Liver (tissue), 9 donors: ENCODE measurements around the gene PXYLP1. TPM values are rescaled to one million over a fixed set of nuclear protein-coding genes. Genes with fewer than 3 reads are reported as not detected.

Source experiments
- DNase-seq: peaks from one replicate; pipeline ENCODE4 v3.0.0-alpha.2; 2017; ENCODE audit warnings: low spot score
- H3K27ac ChIP-seq, 2 donors: one replicate each; pipeline ENCODE4 v1.7.0; 2013; ENCODE audit warnings: inconsistent platforms in 2 of 2, low read length in 2 of 2, control low read depth in 1 of 2, low read depth in 1 of 2, mild to moderate bottlenecking in 1 of 2
- H3K27me3 ChIP-seq, 4 donors: one replicate each; pipeline versions ENCODE4 v1.6.1 to v1.7.0; 2013; ENCODE audit warnings: low read length in 3 of 4, inconsistent platforms in 1 of 4, mild to moderate bottlenecking in 1 of 4, moderate library complexity in 1 of 4; ENCODE audit not compliant: control insufficient read depth in 4 of 4, insufficient read depth in 4 of 4
- H3K36me3 ChIP-seq, 4 donors: one replicate each; pipeline versions ENCODE4 v1.6.1 to v1.7.0; 2013; ENCODE audit warnings: low read length in 3 of 4, mild to moderate bottlenecking in 3 of 4, low read depth in 1 of 4, moderate library complexity in 1 of 4; ENCODE audit not compliant: control insufficient read depth in 4 of 4, insufficient read depth in 3 of 4
- H3K4me1 ChIP-seq, 4 donors: one replicate each; pipeline versions ENCODE4 v1.6.1 to v1.7.0; 2013; ENCODE audit warnings: low read length in 3 of 4, mild to moderate bottlenecking in 3 of 4, moderate library complexity in 1 of 4; ENCODE audit not compliant: control insufficient read depth in 4 of 4, insufficient read depth in 4 of 4
- H3K4me3 ChIP-seq, 3 donors: one replicate each; pipeline versions ENCODE4 v1.6.1 to v1.7.0; 2013; ENCODE audit warnings: low read length in 3 of 3, control low read depth in 1 of 3, low read depth in 1 of 3, mild to moderate bottlenecking in 1 of 3
- H3K9ac ChIP-seq, 2 donors: one replicate each; pipeline ENCODE4 v1.7.0; 2013; ENCODE audit warnings: low read length in 2 of 2, mild to moderate bottlenecking in 2 of 2, moderate library complexity in 2 of 2, control low read depth in 1 of 2, low read depth in 1 of 2
- H3K9me3 ChIP-seq, 4 donors: one replicate each; pipeline versions ENCODE4 v1.6.1 to v1.7.0; 2013; ENCODE audit warnings: low read length in 3 of 4; ENCODE audit not compliant: control insufficient read depth in 4 of 4
- CTCF ChIP-seq: fragments of 150-350 bp; IDR thresholded peaks from 2 replicates; pipeline ENCODE4 v1.5.1; 2017; ENCODE audit warnings: improper control_type of control experiment, low read depth, low read length; ENCODE audit not compliant: missing input control
- EGR1 ChIP-seq, 2 donors: IDR thresholded peaks; 2 replicates each; pipeline ENCODE4 v1.6.1; 2016 to 2018; ENCODE audit warnings: antibody characterized with exemption in 2 of 2, low read depth in 2 of 2
- FOXA1 ChIP-seq: IDR thresholded peaks from 2 replicates; pipeline ENCODE4 v1.6.1; 2016; ENCODE audit warnings: antibody characterized with exemption
- FOXA2 ChIP-seq: IDR thresholded peaks from 2 replicates; pipeline ENCODE4 v1.6.1; 2016; ENCODE audit warnings: antibody characterized with exemption
- GABPA ChIP-seq, 2 donors: IDR thresholded peaks in 1 of 2; conservative IDR thresholded peaks in 1 of 2; 2 replicates each; pipeline ENCODE4 v1.6.1; 2016; ENCODE audit warnings: antibody characterized with exemption in 2 of 2, mild to moderate bottlenecking in 1 of 2, moderate library complexity in 1 of 2
- HNF4A ChIP-seq, 2 donors: conservative IDR thresholded peaks; 2 replicates each; pipeline ENCODE4 v1.6.1; 2016; ENCODE audit warnings: antibody characterized with exemption in 2 of 2, mild to moderate bottlenecking in 2 of 2
- HNF4G ChIP-seq: IDR thresholded peaks from 2 replicates; pipeline ENCODE4 v1.6.1; 2016; ENCODE audit warnings: antibody characterized with exemption
- JUND ChIP-seq, 2 donors: IDR thresholded peaks; 2 replicates each; pipeline ENCODE4 v1.6.1; 2016; ENCODE audit warnings: antibody characterized with exemption in 2 of 2
- MAX ChIP-seq: IDR thresholded peaks from 2 replicates; pipeline ENCODE4 v1.6.1; 2016; ENCODE audit warnings: antibody characterized with exemption
- NR2F2 ChIP-seq: IDR thresholded peaks from 2 replicates; pipeline ENCODE4 v1.6.1; 2016; ENCODE audit warnings: antibody characterized with exemption
- RAD21 ChIP-seq, 2 donors: IDR thresholded peaks; 2 replicates each; pipeline ENCODE4 v1.6.1; 2016; ENCODE audit warnings: antibody characterized with exemption in 2 of 2, mild to moderate bottlenecking in 2 of 2
- REST ChIP-seq: IDR thresholded peaks from 2 replicates; pipeline ENCODE4 v1.6.1; 2016; ENCODE audit warnings: antibody characterized with exemption, mild to moderate bottlenecking
- RXRA ChIP-seq, 2 donors: IDR thresholded peaks; 2 replicates each; pipeline ENCODE4 v1.6.1; 2017 to 2018; ENCODE audit warnings: antibody characterized with exemption in 2 of 2, mild to moderate bottlenecking in 1 of 2
- SP1 ChIP-seq: IDR thresholded peaks from 2 replicates; pipeline ENCODE4 v1.6.1; 2018; ENCODE audit warnings: antibody characterized with exemption, mild to moderate bottlenecking
- TAF1 ChIP-seq: conservative IDR thresholded peaks from 2 replicates; pipeline ENCODE4 v1.6.1; 2016; ENCODE audit warnings: antibody characterized with exemption, mild to moderate bottlenecking
- YY1 ChIP-seq: IDR thresholded peaks from 2 replicates; pipeline ENCODE4 v1.6.1; 2016; ENCODE audit warnings: antibody characterized with exemption, mild to moderate bottlenecking
- ZBTB33 ChIP-seq: IDR thresholded peaks from 2 replicates; pipeline ENCODE4 v1.6.1; 2016; ENCODE audit warnings: antibody characterized with exemption
- WGBS: extraction: QIAGEN DNeasy Blood & Tissue Kit; methylation state at CpG from one replicate; pipeline ENCODE4 v1.1.7; 2013; 5-methylcytosine and 5-hydroxymethylcytosine counted together
- polyA plus RNA-seq, 2 donors: library from polyadenylated mRNA; stranded (reverse) in 1 of 2; unstranded in 1 of 2; fragments of 200-250 nt in 1 of 2; fragments of >200 nt in 1 of 2; fragmentation: Nextera tagmentation in 1 of 2; extraction: Ambion mirVana in 1 of 2; gene quantifications; one replicate each; pipeline versions ENCODE4 v1.2.1 to v1.2.3, GENCODE V29; 2013 to 2015
- total RNA-seq, 2 donors: library from RNA; depleted of rRNA; stranded (reverse); fragments of >200 nt; gene quantifications; one replicate each; pipeline ENCODE4 v1.2.3, GENCODE V29; 2014
- TF ChIP-seq, protein P1 (sequence below): IDR thresholded peaks from 2 replicates; pipeline ENCODE4 v1.6.1; 2016; ENCODE audit warnings: antibody characterized with exemption
- donor health status: healthy.
- donor health status: healthy.
- donor health status: healthy.
- donor health status: healthy.
- donor health status: healthy.

The PXYLP1 gene
- total and polyA plus RNA-seq, 4 donors: 1.1 to 5.3 (median 3.1) TPM

GRCh38 chr3:141253326-141253725 is 21.7 kb downstream of the PXYLP1 start:
- Histone ChIP-seq H3K9me3 (no peaks in the 10 kb centered on the region), H3K4me3 (no peak overlapping the region), H3K27ac (no peak overlapping the region), H3K4me1 (peaks cover 0 to 2% (median 0%) of the 10 kb centered on the region in 4 donors), H3K9ac (no peak overlapping the region), H3K27me3 (no peaks in the 10 kb centered on the region), H3K36me3 (no peaks in the 10 kb centered on the region)
- WGBS: 95% methylated on average over 2 of the region's 2 CpGs
- no peak for TF ChIP-seq SP1
- TF ChIP-seq EGR1 (IDR thresholded peaks at IDR 0.05; ENCODE audit: low read depth in 2 of 2): no peak
- no peak for TF ChIP-seq ZBTB33
- no peak for TF ChIP-seq HNF4G
- no peak for TF ChIP-seq TAF1
- no peak for TF ChIP-seq FOXA1
- no peak for DNase-seq

DNA sequence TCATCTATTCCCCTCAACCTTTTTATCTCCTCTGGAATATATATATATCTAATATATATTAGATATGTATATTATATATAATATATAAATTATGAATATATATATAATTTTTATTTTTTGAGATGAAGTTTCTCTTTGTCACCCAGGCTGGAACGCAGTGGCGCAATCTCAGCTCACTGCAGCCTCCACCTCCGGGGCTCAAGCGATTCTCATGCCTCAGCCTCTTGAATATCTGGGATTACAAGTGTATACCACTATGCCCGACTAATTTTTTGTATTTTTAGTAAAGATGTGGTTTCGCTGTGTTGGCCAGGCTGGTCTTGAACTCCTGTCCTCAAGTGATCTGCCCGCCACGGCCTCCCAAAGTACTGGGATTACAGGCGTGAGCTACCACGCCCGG is 22.2 kb downstream of the PXYLP1 start:
- H3K9me3 ChIP-seq: no peaks in the 10 kb centered on the region
- no peak overlapping the region for H3K4me3 ChIP-seq
- DNase-seq: no peak
- no peak overlapping the region for H3K27ac ChIP-seq
- no peak overlapping the region for H3K9ac ChIP-seq
- WGBS: 97% methylated on average over 11 of the region's 11 CpGs
- TF ChIP-seq HNF4A (conservative IDR thresholded peaks at IDR 0.05) (no peak), JUND (IDR thresholded peaks at IDR 0.05) (no peak), EGR1 (IDR thresholded peaks at IDR 0.05; ENCODE audit: low read depth in 2 of 2) (no peak), RAD21 (IDR thresholded peaks at IDR 0.05) (no peak), SP1 (no peak), FOXA1 (no peak), RXRA (IDR thresholded peaks at IDR 0.05) (no peak), YY1 (no peak), MAX (no peak), TAF1 (no peak), FOXA2 (no peak), HNF4G (no peak), ZBTB33 (no peak), REST (no peak), CTCF (no peak), GABPA (IDR thresholded peaks at IDR 0.05 in 1 of 2, conservative IDR thresholded peaks at IDR 0.05 in 1 of 2) (no peak), NR2F2 (no peak)
- TF ChIP-seq, protein P1, sequence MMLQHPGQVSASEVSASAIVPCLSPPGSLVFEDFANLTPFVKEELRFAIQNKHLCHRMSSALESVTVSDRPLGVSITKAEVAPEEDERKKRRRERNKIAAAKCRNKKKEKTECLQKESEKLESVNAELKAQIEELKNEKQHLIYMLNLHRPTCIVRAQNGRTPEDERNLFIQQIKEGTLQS: no peak
- peaks cover 0 to 7% (median 0%) of the 10 kb centered on the region in 4 donors for H3K4me1 ChIP-seq
- no peaks in the 10 kb centered on the region for H3K27me3 ChIP-seq
- H3K36me3 ChIP-seq: no peaks in the 10 kb centered on the region
